Measurements from ENCODE around the gene CTRB1.
"Not testable (repeated sequence)": the region's sequence is repeated elsewhere in the genome, so short reads cannot be mapped to it uniquely, and the experiment has no call there.

Gene CTRB1

DNA sequence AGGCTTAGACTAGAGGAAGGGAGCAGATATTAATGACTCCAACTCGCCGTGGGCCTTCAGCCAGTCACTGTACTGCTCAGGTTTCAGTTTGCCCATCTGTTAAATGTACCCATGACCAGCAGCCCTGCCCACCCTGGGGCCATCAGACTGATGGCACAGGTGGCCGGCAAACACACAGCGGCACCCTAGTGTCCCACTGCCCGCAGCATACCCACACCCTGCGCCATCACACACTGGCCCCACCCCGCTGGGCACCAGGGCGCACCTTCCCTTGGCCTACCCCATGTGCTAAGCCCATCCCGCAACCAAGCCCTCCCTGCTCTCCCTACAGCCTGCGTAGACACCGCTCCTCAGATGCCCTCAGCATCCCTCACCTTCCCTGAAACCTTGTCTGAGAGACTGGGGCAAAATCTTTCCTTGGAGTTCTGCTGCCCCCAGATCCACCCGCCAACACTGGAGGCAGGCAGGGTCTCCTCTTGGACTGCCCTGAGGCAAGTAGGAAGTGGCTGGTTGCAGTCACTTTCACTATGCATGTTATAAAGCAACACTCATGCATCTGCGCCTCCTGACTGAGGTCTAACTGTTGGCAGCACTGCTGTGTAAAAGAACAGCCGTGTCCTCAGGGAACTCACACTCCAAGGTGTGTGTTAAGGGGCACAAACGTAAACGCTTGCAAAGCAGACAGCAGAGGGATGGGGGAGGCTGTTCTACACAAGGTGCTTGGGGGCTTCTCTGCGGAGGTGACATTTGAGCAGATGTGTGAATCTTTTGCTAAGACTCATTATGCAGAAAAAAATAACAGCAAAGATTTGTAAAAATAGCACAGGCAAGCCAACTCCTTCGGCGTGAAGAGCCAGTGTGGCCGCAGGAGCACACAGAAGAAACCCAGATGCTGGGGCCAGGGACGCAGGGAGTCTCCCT lies 39.4 kb downstream of the CTRB1 start:
- no peak for DNase-seq

DNA sequence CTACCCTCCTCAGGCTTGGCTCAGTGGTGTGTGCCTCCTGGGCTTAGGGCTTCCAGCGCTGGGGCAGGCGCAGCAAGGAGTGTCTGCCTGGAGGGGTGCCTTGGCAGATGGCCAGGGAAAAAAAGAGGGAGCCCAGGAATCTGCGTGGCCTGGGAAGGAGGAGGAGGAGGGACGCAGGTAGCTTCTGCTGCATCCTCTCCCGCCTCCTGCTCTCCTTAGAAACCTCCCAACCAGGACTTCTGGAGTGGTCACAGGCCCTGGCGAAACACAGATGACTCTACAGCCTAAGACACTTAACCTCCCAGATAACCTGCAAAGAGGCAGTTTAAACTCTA lies 40.0 kb downstream of the CTRB1 start:
- DNase-seq = no peak

DNA sequence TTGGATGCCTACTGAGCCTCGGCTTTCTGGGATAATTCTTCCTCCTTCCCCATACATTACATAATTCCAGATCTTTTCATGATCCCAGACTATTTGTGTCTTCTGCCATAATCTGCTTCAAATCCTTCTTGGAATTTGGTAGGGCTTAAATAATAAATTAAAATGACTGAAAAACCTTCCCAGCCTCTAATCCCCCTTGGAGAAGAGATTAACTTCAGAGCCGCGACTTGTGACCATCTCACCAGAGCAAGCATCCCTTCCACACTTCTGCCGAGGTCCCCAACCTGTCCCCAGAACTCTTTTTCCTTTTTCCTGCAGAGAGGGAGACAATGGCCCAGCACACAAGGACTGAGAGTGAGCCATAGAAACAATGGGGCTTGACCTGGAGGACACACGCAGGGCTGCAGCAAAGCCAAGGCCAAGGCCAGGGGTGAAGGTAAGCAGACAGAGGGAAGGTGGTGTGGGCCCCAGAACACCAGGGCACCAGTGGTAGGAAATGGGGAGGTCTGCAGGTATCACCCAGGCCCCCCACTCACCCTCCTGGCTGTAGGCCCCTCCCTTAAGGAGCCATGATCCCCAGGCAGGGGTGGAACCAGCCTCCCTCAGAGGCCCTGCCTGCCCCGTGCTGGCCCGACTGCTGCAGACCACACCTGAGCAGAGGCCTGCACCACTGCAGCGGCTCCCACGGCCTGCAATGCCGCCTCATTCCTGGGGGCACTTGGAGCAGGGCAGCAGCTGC lies 42.2 kb downstream of the CTRB1 start:
- DNase-seq = no peak

DNA sequence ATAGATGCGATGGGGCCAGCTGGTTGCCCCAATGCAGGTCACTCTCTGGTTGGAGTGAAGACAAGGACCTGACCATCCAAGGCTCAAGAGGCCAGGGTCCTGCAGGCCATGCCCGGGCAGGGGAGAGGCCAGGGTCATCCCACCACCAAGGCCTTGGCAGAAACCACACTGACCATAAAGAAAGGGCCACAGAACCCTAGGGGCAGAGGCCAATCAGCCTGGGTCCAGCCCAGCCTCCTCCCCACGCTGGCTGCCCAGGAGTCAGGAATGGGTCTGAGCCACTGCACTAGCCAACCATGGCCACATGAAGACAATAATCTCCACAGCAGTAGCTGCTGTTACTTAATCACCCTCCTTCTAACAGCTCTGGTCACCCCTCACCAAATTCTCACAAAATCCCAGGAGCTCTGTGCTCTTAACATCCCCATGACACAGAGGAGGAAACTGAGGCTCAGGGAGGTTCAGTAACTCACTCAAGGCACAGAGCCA lies 42.8 kb downstream of the CTRB1 start:
- no peak for DNase-seq

DNA sequence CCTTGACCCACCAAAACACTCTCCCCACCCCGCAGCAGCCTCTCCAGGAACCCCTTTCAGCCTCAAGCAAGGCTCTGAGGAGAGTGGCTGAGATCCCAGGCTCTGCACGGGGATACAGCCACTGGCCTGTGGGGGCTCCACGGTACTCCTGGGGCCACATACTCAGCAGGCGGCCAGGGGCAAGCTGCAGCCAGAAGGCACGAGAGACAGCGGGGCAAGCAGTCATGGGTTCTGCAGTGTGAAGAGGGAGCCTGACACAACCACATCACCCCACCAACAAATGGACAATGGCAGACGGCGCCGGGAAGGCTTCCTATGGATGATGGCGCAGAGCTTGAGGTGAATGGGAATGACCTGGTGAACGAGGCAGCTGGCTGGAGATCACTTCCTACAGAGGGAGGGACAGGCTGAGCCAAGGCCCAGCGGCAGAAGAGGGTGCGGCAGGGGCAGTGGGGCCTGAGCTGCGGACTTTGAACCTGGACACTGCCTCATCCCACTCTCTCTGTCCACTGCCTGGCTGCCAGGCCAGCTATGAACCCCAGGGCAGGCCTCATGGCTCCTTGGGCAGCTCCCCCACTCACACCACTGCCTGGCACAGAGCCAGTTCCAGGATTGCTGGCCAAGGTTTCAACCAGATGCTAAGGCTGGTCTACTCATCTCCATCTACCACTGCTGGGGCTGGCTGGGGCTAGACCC lies 43.5 kb downstream of the CTRB1 start:
- no peak for DNase-seq

DNA sequence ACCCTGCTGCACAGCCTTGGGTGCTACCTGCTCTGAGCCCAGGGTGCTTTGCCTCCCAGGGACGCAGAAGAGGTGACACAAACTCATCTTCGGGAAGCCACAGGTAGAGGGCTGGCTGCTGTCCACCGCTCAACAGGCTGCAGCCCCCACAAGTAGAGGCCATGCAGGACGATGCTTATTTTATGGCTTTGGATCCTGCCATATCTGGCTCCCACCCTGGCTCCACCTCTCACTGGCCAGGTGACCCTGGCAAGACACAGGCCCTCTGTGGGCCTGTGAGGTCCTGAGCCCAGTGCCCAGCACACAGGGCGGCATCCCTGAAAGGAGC lies 44.0 kb downstream of the CTRB1 start:
- DNase-seq = no peak

DNA sequence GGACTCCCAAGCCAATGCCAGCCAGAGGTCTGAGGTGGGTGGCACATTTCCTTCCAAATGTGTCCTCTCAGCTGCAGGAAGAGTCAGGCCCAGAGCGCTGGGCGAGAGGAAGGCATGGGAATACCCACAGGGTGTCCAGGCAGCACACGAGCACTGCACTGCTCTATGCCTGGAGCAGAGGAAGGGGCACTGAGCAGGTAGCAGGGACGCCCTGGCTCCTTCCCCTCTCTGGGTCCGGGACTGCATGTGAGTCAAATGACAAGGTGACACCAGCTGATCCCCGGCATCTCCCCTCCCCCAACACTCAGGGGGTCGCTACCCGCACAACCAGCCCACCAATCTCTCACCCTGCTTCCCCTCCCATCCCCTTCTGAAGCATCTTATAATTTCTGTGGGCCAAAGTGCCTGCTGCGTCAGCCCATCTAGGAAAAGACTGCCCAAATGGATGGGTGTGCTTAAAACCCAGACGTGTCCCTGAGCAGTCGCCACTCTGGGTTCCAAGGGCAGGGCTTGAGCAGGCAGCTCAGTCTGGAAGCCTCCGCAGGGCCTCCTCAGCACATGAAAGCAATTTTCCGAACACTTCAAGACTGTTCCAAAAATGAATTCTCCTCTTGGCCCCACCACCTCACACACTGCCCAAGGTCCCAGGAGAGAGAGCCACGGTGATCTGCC lies 44.6 kb downstream of the CTRB1 start:
- DNase-seq = no peak

DNA sequence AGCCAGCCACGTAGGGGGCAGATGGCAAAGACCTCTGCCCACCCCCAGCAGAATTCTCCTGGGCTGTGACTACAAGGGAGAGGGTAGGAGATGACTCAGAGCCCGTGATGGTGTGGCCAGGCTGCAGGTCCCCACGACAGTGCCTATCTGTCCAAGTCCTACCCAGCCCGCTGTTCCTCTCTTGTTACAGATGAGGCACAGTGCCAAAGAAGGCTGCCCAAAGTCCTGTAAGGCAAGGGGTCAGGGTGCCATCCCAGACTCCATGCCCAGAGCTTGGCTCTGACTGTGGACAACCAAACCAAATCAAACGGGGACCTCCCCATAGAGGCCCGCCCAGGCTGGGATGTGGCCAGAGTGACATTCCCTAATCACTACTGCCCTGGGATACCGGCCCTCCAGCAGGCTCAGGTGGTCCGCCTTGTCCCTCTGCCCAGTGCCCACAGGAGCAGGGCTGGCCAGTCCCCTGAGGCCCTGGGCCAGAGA lies 45.2 kb downstream of the CTRB1 start:
- DNase-seq = no peak

DNA sequence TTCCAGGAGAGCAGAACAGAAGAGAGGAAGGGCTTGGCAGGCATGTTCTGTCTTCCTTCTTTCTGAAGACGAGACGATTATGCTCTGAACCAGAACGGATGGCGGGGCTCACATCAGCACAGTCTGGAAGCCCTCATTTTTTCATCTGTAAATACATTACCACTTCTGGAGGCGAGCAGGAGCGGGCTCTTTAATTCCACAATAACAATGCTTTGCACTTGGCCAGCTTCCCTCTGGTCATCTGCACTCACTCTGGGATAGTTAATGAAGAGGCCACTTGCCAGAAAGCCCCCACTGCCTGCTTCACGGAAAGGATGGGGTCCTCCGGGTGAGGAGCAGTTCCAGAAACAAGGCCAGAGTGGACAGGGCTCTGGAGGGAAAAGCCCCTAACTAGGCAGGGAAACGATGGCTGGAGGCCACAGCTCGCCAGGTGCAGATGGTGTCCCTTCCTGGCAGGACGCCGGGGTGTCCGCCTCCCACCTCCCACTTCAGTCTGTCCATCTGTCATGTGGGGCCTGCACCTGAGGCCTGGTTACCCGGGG lies 45.7 kb downstream of the CTRB1 start:
- DNase-seq = no peak

DNA sequence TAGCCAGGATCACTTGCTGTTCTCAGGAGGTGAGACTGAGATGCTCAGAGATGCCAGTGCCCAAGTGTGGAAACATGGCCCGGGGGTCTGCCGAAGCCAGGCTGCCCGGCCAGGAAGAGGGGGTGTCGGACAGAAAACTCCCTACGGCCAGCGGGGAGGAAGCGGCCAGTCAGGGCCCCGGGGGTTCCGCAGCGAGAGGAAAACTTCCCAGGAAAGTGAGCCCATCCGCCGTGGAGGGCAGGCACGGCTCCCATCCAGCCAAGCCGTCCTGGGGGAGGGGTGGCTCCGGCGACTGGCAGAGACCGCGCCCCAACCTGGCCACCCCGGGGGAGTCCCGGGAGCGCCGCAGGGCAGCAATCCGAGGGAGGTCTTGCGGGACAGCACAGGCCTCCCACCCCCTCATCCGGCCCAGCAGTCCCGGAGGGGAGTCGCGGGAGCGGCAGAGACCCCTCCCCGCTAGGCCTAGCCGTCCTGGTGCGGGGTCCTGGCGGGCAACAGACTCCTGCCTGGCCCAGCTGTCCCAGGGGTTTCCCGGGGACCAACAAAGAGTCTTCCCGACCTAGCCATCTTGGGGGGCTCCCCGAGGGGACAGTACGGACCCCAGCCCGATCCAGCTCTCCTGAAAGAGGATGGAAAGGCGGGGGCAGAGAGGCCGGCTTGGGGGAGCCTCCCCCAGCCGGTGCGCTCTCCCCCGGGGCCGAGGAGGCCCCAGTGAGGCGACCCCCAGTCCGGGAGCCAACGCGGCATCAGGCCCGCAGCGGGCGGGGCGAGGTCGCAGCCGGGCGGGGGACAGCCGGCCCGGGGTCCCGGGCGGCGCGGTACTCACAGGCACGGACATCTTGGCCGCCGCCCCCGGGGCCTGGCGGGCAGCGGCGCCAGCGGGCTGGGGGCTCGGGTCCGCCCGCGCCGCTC lies 46.5 kb downstream of the CTRB1 start:
- no peak for DNase-seq

DNA sequence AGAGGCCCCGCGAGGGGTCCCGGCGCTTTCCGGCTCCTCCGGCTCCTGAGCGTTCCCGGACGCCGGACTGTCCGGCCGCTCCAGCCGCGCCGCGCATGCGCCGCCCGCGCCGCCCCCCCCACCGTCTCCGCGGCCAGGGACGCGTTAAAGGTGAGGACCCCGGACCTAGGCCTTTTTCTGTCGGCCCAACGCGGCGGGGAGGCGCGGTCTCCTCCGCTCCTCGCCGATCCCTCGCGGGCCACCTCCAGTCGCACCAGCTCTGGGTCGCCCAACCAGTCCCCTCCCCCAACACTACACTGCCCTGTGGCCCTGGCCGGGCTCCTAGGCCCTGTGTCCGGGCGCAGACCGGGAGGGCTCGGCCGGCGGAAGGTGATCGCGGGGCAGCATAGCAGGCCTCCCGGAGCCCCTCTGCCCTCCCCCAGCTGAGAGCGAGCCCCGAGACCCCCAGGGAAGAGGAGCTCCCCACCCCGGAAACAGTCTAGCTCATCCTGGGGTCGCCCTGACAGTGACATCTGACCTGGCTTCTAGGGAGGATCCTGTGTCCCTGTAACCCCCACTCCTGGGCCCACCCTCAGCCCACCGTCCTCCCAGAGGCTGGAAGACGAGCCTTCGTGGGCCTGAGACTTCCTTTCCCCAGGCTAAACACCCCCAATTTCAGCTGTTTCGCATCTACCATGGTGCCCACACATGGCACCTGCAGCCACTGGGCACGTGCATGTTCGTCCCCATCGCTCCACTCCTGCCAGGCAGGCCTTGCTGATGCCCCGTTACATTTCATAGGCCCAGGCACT lies 47.3 kb downstream of the CTRB1 start:
- peak; percentile 63 for DNase-seq

DNA sequence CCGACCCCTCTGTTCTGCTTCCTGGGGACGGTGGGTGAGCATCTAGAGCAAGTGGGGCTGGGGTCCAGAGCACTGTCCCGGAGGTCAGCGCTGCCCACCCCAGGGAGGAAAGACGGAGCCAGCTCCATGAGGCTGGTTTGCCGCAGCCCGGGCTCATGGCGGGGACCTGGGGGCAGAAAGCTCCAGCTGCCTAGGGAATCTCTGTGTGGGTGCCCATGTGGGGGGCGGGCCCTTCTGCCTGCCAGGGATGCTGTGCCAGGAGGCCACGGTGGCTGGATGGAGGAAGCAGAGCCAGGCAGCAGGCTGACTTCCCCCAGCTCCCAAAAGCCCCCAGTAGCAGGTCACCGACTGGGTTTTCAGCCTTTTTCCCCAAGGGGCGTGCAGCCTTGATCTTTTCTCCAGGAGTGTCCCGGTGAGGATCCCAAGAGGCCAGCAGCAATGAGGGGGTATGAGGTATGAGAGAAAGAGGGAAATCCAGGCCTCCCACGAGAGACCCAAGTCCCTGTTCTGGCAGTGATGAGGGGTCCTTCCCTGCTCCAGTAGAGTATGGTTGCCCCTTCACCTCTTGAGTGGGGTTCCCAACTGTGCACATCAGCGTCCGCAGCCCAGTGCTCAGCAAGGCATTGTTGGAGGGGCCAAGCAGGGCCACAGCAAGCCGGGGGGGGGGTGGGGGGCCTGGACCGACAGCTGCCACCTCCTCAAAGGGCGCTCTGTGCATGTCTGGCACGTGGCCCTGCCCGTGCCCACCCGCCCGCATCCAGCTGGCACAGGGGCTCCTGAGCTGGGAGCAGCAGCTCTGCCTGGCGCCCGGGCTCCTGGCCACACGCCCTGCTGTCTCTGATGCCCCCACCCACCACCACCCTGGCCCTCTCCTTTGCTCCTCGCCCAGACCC lies 48.2 kb downstream of the CTRB1 start:
- no peak for DNase-seq

DNA sequence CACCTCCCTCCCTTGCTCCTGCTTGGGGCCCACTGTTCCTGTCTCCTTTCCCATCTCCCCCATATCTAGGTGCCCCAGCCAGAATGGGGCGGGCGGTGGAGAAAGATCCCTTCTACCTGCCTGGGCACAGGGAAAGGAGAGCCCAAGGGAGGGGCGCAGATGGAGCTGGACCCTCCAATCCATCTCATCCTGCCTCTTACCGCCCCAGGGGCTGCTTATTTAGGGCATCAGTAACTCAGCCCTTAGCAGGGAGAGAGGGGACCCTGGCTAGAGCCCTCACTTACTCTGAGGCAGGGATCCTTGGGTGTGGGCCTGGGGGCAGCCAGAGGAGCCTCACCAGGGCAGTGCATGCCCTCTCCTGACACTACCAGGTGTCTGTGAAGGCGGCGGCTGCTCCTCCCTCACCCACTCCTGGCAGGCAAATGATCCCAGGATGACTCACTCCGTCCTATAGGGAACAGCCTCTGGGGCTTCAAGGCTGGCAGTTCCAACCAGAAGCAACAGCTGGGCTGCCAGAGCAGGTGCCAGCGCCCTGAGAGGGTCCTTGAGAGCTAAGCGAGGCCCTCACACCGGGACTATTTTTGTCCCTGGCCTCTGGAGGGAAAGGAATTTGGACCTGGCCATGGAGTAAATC lies 49.0 kb downstream of the CTRB1 start:
- DNase-seq = no peak

DNA sequence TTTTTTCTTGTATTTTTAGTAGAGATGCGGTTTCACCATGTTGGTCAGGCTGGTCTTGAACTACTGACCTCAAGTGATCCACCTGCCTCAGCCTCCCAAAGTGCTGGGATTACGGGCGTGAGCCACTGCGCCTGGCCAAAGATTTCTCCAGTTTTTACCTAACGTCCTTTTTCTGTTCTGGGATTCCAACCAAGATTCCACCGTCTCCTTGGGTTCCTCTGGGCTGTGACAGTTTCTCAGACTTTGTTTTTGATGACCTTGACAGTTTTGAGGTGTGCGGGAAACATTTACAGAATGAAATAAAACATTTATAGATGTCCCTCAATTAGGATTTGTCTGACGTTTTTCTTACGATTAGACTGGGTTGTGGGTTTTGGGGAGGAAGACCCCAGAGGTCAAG lies 50.6 kb downstream of the CTRB1 start:
- not testable (repeated sequence) for DNase-seq

DNA sequence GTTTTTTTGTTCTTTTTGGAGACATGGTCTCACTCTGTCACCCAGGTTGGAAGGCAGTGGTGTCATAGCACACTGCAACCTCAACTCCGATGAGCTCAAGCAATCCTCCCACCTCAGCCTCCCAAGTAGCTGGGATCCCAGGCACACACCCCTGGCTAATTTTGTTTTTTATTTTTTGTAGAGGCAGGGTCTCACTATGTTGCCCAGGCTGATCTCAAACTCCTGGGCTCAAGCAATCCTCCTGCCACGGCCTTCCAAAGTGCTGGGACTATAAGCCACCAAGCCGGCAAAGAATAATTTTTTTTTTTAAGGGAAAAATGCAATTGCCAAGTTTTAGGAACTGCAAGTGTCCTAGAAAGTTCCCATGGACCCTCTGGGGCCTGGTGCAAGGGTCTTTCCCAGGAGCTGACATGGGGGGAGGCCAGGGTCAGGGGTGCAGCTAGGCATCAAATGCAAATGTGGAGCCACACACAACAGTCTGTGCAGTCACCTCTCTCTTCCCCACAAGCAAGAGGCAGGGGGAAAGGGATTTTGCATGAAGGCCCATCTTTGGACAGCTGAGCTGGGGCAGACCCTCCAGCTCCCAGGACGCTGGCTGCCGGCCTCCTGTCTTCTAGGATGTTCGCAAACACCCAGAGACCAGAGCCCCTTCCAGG lies 52.8 kb downstream of the CTRB1 start:
- no peak for DNase-seq

DNA sequence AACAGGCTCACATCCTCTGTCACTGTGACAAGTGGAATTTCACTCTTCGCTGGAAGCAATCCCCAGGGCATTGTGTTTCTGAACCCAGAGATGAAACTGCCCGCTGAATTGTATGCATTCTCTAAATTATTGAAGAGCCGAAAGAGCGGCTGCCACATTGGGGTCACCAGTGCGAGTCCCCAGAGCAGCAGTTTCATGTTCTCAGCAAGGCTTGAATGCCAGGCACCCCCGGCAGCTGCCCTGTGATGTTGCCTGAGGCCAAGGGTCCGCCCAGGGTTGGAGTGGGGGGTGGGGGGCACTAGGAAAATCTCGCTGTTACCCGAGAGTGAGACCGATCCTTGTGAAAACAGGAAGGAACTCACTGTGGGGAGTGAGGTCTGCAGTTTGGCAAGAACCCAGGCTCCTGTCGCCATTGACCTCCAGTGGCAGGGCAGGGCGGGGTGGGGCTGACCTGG lies 53.3 kb downstream of the CTRB1 start:
- peak; percentile 68 for DNase-seq

DNA sequence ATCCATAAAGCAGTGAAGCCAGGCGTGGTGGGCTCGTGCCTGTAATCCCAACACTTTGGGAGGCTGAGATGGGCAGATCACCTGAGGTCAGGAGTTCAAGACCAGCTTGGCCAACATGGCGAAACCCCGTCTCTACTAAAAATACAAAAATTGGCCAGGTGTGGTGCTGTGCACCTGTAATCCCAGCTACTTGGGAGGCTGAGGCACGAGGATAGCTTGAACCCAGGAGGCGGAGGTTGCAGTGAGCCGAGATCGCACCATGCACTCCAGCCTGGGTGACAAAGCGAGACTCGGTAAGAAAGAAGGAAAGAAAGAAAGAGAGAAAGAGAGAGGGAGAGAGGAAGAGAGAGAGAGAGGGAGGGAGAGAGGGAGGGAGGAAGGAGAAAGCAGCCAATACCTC lies 53.8 kb downstream of the CTRB1 start:
- not testable (repeated sequence) for DNase-seq

Measured in hematopoietic multipotent progenitor cell treated with erythropoietin and hydrocortisone succinate and interleukin-3 and kit ligand, for 4 days (in vitro differentiated cells).